H9 (cell line): ENCODE data around the gene NEB. TPM values are rescaled to one million over a fixed set of nuclear protein-coding genes. Genes with fewer than 3 reads are reported as not detected.

ENCODE experiments used
- DNase-seq: peaks from one replicate; pipeline ENCODE4 v3.0.0-alpha.2; 2017
- H2AFZ ChIP-seq: one replicate; pipeline ENCODE4 v1.6.1; 2013; ENCODE audit warnings: mild to moderate bottlenecking, low read length, control low read depth, moderate library complexity
- H2AK5ac ChIP-seq: 2 replicates; pipeline ENCODE4 v1.6.1; 2013; ENCODE audit warnings: low read length, control low read depth, mixed read lengths; ENCODE audit not compliant: insufficient read length
- H2BK120ac ChIP-seq: one replicate; pipeline ENCODE4 v1.6.1; 2013; ENCODE audit warnings: low read depth, mild to moderate bottlenecking, low read length, control low read depth, inconsistent platforms; ENCODE audit not compliant: poor library complexity, severe bottlenecking
- H2BK12ac ChIP-seq: 2 replicates; pipeline ENCODE4 v1.6.1; 2013; ENCODE audit warnings: low read length, control low read depth, mixed read lengths, low read depth; ENCODE audit not compliant: insufficient read length
- H2BK15ac ChIP-seq: 2 replicates; pipeline ENCODE4 v1.6.1; 2013; ENCODE audit warnings: low read depth, low read length, control low read depth
- H2BK20ac ChIP-seq: one replicate; pipeline ENCODE4 v1.6.1; 2013; ENCODE audit warnings: low read depth, mild to moderate bottlenecking, low read length, control low read depth, inconsistent platforms; ENCODE audit not compliant: poor library complexity, severe bottlenecking
- H2BK5ac ChIP-seq: 2 replicates; pipeline ENCODE4 v1.6.1; 2013; ENCODE audit warnings: low read length, control low read depth, mixed read lengths; ENCODE audit not compliant: insufficient read length
- H3K14ac ChIP-seq: 2 replicates; pipeline ENCODE4 v1.6.1; 2013; ENCODE audit warnings: low read length, control low read depth; ENCODE audit not compliant: insufficient read depth
- H3K18ac ChIP-seq: 2 replicates; pipeline ENCODE4 v1.6.1; 2013; ENCODE audit warnings: low read depth, mild to moderate bottlenecking, mixed read lengths, low read length, control low read depth; ENCODE audit not compliant: insufficient read length
- H3K23ac ChIP-seq: 2 replicates; pipeline ENCODE4 v1.6.1; 2013; ENCODE audit warnings: low read length, control low read depth, mixed read lengths, low read depth; ENCODE audit not compliant: insufficient read length
- H3K23me2 ChIP-seq: 2 replicates; pipeline ENCODE4 v1.6.1; 2013; ENCODE audit warnings: low read depth, mild to moderate bottlenecking, mixed read lengths, low read length, control low read depth; ENCODE audit not compliant: insufficient read length, poor library complexity, severe bottlenecking
- H3K27ac ChIP-seq: 2 replicates; pipeline ENCODE4 v1.5.1; 2013; ENCODE audit warnings: low read length, control low read depth, mixed read lengths, low read depth; ENCODE audit not compliant: insufficient read length
- H3K27me3 ChIP-seq: 2 replicates; pipeline ENCODE4 v1.6.1; 2013; ENCODE audit warnings: low read length, control low read depth, inconsistent platforms; ENCODE audit not compliant: insufficient read depth
- H3K4ac ChIP-seq: 2 replicates; pipeline ENCODE4 v1.6.1; 2013; ENCODE audit warnings: low read depth, mild to moderate bottlenecking, control low read depth, inconsistent platforms, low read length, moderate library complexity
- H3K4me1 ChIP-seq: 2 replicates; pipeline ENCODE4 v1.6.1; 2013; ENCODE audit warnings: low read length, control low read depth, inconsistent platforms; ENCODE audit not compliant: insufficient read depth
- H3K4me2 ChIP-seq: 2 replicates; pipeline ENCODE4 v1.6.1; 2013; ENCODE audit warnings: low read length, control low read depth, mixed read lengths; ENCODE audit not compliant: insufficient read length, insufficient read depth
- H3K56ac ChIP-seq: 2 replicates; pipeline ENCODE4 v1.6.1; 2013; ENCODE audit warnings: low read depth, mild to moderate bottlenecking, mixed read lengths, low read length, control low read depth; ENCODE audit not compliant: insufficient read length
- H3K79me1 ChIP-seq: 2 replicates; pipeline ENCODE4 v1.6.1; 2013; ENCODE audit warnings: low read depth, mild to moderate bottlenecking, moderate library complexity, low read length, control low read depth, inconsistent platforms; ENCODE audit not compliant: insufficient read depth, poor library complexity, severe bottlenecking
- H3K79me2 ChIP-seq: 2 replicates; pipeline ENCODE4 v1.6.1; 2013; ENCODE audit warnings: low read length, control low read depth, inconsistent platforms; ENCODE audit not compliant: insufficient read depth
- H3K9ac ChIP-seq: 2 replicates; pipeline ENCODE4 v1.6.1; 2013; ENCODE audit warnings: low read length, control low read depth, mixed read lengths; ENCODE audit not compliant: insufficient read length; ENCODE audit errors: extremely low read depth
- H3K9me3 ChIP-seq: one replicate; pipeline ENCODE4 v1.6.1; 2013; ENCODE audit warnings: low read depth, low read length, inconsistent platforms; ENCODE audit not compliant: control insufficient read depth
- H3T11ph ChIP-seq: one replicate; pipeline ENCODE4 v1.6.1; 2013; ENCODE audit warnings: mild to moderate bottlenecking, low read length, control low read depth, inconsistent platforms
- H4K20me1 ChIP-seq: one replicate; pipeline ENCODE4 v1.6.1; 2013; ENCODE audit not compliant: control insufficient read depth, insufficient read length, insufficient read depth
- H4K5ac ChIP-seq: 2 replicates; pipeline ENCODE4 v1.6.1; 2013; ENCODE audit warnings: low read depth, mild to moderate bottlenecking, mixed read lengths, low read length, control low read depth; ENCODE audit not compliant: insufficient read length
- H4K8ac ChIP-seq: replicated peaks from 2 replicates; pipeline ENCODE4 v1.6.1; 2013; ENCODE audit warnings: low read length, control low read depth, mixed read lengths, low read depth; ENCODE audit not compliant: insufficient read length
- H4K91ac ChIP-seq: 2 replicates; pipeline ENCODE4 v1.6.1; 2013; ENCODE audit warnings: low read depth, mild to moderate bottlenecking, moderate library complexity, mixed read lengths, low read length, control low read depth; ENCODE audit not compliant: insufficient read length
- H3K27ac Mint-ChIP-seq, 3 experiments: 2 replicates in 2 of 3; 3 replicates in 1 of 3; pipeline ENCODE4 v1.8.0; 2020 to 2021; ENCODE audit warnings: mixed read lengths in 3 of 3, mild to moderate bottlenecking in 1 of 3, moderate library complexity in 1 of 3
- H3K27me3 Mint-ChIP-seq: 2 replicates; pipeline ENCODE4 v1.8.0; 2021; ENCODE audit warnings: low read depth, mild to moderate bottlenecking, moderate library complexity, mixed read lengths
- H3K36me3 Mint-ChIP-seq, 3 experiments: 2 replicates in 2 of 3; 3 replicates in 1 of 3; pipeline ENCODE4 v1.8.0; 2020 to 2021; ENCODE audit warnings: low read depth in 3 of 3, mixed read lengths in 3 of 3; ENCODE audit not compliant: insufficient read depth in 1 of 3
- H3K4me1 Mint-ChIP-seq, 2 experiments: 2 replicates each; pipeline ENCODE4 v1.8.0; 2020; ENCODE audit warnings: mixed read lengths in 2 of 2
- H3K4me3 Mint-ChIP-seq, 2 experiments: 2 replicates in 1 of 2; 3 replicates in 1 of 2; pipeline ENCODE4 v1.8.0; 2020 to 2021; ENCODE audit warnings: mild to moderate bottlenecking in 2 of 2, mixed read lengths in 2 of 2, moderate library complexity in 1 of 2
- H3K9me3 Mint-ChIP-seq, 2 experiments: 2 replicates in 1 of 2; 3 replicates in 1 of 2; pipeline ENCODE4 v1.8.0; 2020; ENCODE audit warnings: mild to moderate bottlenecking in 2 of 2, mixed read lengths in 2 of 2, moderate library complexity in 1 of 2
- WGBS: extraction: QIAGEN DNeasy Blood & Tissue Kit; methylation state at CpG from one replicate; pipeline ENCODE4 v1.1.7; 2013; ENCODE audit warnings: missing lambda C conversion rate, low lambda C conversion rate, mixed read lengths; ENCODE audit not compliant: insufficient read length; ENCODE audit errors: extremely low coverage; 5-methylcytosine and 5-hydroxymethylcytosine counted together
- total RNA-seq: library from RNA; stranded (reverse); gene quantifications from 2 replicates; pipeline ENCODE4 v1.2.1, GENCODE V29; 2021
- TF ChIP-seq, protein P1 (sequence below): fragments of 200-600 bp; sonication (generic); conservative IDR thresholded peaks from 3 replicates; pipeline ENCODE4 v1.8.0; 2021; ENCODE audit warnings: antibody characterized with exemption, mild to moderate bottlenecking

Gene NEB
- total RNA-seq, 1 experiment from 2014 or later = 0.98 TPM

DNA sequence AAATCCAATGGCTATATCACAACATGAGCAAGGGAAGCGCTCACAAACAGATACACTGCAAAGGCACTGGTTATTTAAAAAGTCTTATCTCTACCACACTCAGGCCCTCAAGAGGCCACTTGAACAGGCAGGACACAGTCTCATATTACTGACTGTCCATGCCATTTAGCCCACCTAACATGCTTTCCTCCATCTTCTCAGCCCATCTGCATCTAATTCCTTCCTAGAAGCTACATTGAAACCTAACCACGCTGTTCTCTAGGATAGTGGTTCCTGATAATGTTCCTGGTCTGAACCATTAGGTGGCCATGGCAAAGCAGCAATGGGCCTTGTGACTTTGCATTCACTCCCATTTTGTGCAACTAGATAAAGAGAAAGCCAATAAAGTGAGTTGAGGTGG is 22.5 kb upstream of the NEB start:
- H3K4me1 ChIP-seq = peaks cover 2% of the 10 kb centered on the region
- H3K23ac ChIP-seq = no peak overlapping the region
- no peak overlapping the region for H2BK15ac ChIP-seq
- H3K56ac ChIP-seq = no peak overlapping the region
- Mint-ChIP-seq H3K36me3 (no peaks in the 10 kb centered on the region), H3K4me3 (no peak overlapping the region), H3K27ac (no peak overlapping the region), H3K4me1 (peaks cover 9 to 11% of the 10 kb centered on the region in 2 experiments; a peak in 3 of 4 replicates), H3K9me3 (no peaks in the 10 kb centered on the region), H3K27me3 (no peaks in the 10 kb centered on the region)
- DNase-seq = no peak
- H2AFZ ChIP-seq = no peak overlapping the region
- no peak overlapping the region for H2BK120ac ChIP-seq
- H3K4ac ChIP-seq = no peak overlapping the region
- no peak overlapping the region for H2BK5ac ChIP-seq
- no peak overlapping the region for H2BK20ac ChIP-seq
- no peak overlapping the region for H2AK5ac ChIP-seq
- H3K27ac ChIP-seq = no peak overlapping the region
- H3K23me2 ChIP-seq = no peaks in the 10 kb centered on the region
- H3K79me1 ChIP-seq = no peaks in the 10 kb centered on the region
- H4K5ac ChIP-seq = no peak overlapping the region
- peaks cover 2% of the 10 kb centered on the region for H4K20me1 ChIP-seq
- H3K79me2 ChIP-seq = no peaks in the 10 kb centered on the region
- H3K14ac ChIP-seq = no peak overlapping the region
- no peak overlapping the region for H3T11ph ChIP-seq
- TF ChIP-seq, protein P1, sequence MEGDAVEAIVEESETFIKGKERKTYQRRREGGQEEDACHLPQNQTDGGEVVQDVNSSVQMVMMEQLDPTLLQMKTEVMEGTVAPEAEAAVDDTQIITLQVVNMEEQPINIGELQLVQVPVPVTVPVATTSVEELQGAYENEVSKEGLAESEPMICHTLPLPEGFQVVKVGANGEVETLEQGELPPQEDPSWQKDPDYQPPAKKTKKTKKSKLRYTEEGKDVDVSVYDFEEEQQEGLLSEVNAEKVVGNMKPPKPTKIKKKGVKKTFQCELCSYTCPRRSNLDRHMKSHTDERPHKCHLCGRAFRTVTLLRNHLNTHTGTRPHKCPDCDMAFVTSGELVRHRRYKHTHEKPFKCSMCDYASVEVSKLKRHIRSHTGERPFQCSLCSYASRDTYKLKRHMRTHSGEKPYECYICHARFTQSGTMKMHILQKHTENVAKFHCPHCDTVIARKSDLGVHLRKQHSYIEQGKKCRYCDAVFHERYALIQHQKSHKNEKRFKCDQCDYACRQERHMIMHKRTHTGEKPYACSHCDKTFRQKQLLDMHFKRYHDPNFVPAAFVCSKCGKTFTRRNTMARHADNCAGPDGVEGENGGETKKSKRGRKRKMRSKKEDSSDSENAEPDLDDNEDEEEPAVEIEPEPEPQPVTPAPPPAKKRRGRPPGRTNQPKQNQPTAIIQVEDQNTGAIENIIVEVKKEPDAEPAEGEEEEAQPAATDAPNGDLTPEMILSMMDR = no peak
- no peak overlapping the region for H2BK12ac ChIP-seq
- H4K91ac ChIP-seq = no peak overlapping the region
- WGBS = no CpG with 5 or more reads among the region's 2 CpGs
- no peaks in the 10 kb centered on the region for H3K27me3 ChIP-seq
- H4K8ac ChIP-seq = no peak overlapping the region
- no peak overlapping the region for H3K9ac ChIP-seq
- no peak overlapping the region for H3K18ac ChIP-seq
- H3K4me2 ChIP-seq = no peak overlapping the region
- H3K9me3 ChIP-seq = no peaks in the 10 kb centered on the region
